Gastrocnemius medialis (tissue), 4 donors: Measurements from ENCODE around the gene CHCHD3. TPM values are rescaled to one million over a fixed set of nuclear protein-coding genes. Genes with fewer than 3 reads are reported as not detected.

Experiments used
- ATAC-seq, 2 donors: fragments of 150-250 bp; one replicate each; pipeline ENCODE4 v1.9.1; 2016
- DNase-seq, 2 donors: peaks; one replicate each; pipeline ENCODE4 v3.0.0-alpha.2; 2019
- H3K27ac ChIP-seq, 4 donors: fragments of 200-600 bp; sonication (generic); 1 replicate in 1 of 4; 2 replicates in 3 of 4; pipeline ENCODE4 v1.5.1; 2016 to 2018; ENCODE audit warnings: mild to moderate bottlenecking in 2 of 4, moderate library complexity in 1 of 4
- H3K27me3 ChIP-seq, 3 donors: fragments of 200-600 bp; sonication (generic) in 2 of 3; 1 replicate in 1 of 3; 2 replicates in 2 of 3; pipeline versions ENCODE4 v1.5.1 to v1.6.0; 2016 to 2019; ENCODE audit warnings: mild to moderate bottlenecking in 1 of 3, moderate library complexity in 1 of 3
- H3K36me3 ChIP-seq, 2 donors: fragments of 200-600 bp; sonication (generic) in 1 of 2; one replicate each; pipeline ENCODE4 v1.5.1; 2017 to 2018
- H3K4me1 ChIP-seq, 2 donors: fragments of 200-600 bp; sonication (generic) in 1 of 2; one replicate each; pipeline ENCODE4 v1.5.1; 2016 to 2017; ENCODE audit warnings: mild to moderate bottlenecking in 2 of 2
- H3K4me3 ChIP-seq, 4 donors: fragments of 200-600 bp; sonication (generic) in 3 of 4; 1 replicate in 1 of 4; 2 replicates in 3 of 4; pipeline ENCODE4 v1.5.1; 2016 to 2019; ENCODE audit warnings: mild to moderate bottlenecking in 2 of 4
- H3K9me3 ChIP-seq, 3 donors: fragments of 200-600 bp; sonication (generic) in 2 of 3; 1 replicate in 1 of 3; 2 replicates in 2 of 3; pipeline ENCODE4 v1.5.1; 2016 to 2019
- POLR2A ChIP-seq, 2 donors: fragments of 450-650 bp; IDR thresholded peaks; one replicate each; pipeline ENCODE4 v1.6.1; 2017; ENCODE audit warnings: antibody characterized with exemption in 2 of 2, mild to moderate bottlenecking in 2 of 2, moderate library complexity in 2 of 2
- in situ Hi-C, 4 donors: fragments of 200-750 bp; cut with MboI; loops; one replicate each; pipeline versions ENCODE4 v1.15.0 to v1.8.0; 2017; ENCODE audit warnings: low sequenced_read_pairs in 4 of 4
- intact Hi-C: fragments of 100-400 bp; cut with DNase I; formaldehyde crosslinking; loops from one replicate; pipeline ENCODE4 v1.15.1; 2023; ENCODE audit warnings: low total_unique reads
- total RNA-seq, 4 donors: library from RNA; depleted of rRNA; stranded (reverse); fragments of >200 nt; gene quantifications; one replicate each; pipeline versions ENCODE4 v1.1.0 to v1.2.3, GENCODE V29; 2016
- TF ChIP-seq, protein P1 (sequence below), 5 experiments: fragments of 450-650 bp in 3 of 5; fragments of 200-600 bp in 2 of 5; sonication (generic) in 2 of 5; IDR thresholded peaks in 4 of 5; conservative IDR thresholded peaks in 1 of 5; 1 replicate in 4 of 5; 2 replicates in 1 of 5; pipeline ENCODE4 v1.5.1; 2016 to 2019; ENCODE audit warnings: antibody characterized with exemption in 5 of 5, mild to moderate bottlenecking in 3 of 5, moderate library complexity in 3 of 5

Gene CHCHD3
- total RNA-seq, 4 donors from 2014 or later = 110 to 177 (median 131) TPM

GRCh38 chr7:132837529-132837928, 244.4 kb downstream of the CHCHD3 start:
- Histone ChIP-seq H3K36me3 (no peaks in the 10 kb centered on the region), H3K27ac (no peak overlapping the region), H3K9me3 (no peaks in the 10 kb centered on the region), H3K4me1 (peaks cover 6 to 10% of the 10 kb centered on the region in 2 donors), H3K27me3 (no peaks in the 10 kb centered on the region), H3K4me3 (no peak overlapping the region)
- in situ Hi-C loops = no loop called here
- DNase-seq (no peak), ATAC-seq (no peak)
- no peak for TF ChIP-seq POLR2A (IDR thresholded peaks at IDR 0.05)
- TF ChIP-seq, protein P1, sequence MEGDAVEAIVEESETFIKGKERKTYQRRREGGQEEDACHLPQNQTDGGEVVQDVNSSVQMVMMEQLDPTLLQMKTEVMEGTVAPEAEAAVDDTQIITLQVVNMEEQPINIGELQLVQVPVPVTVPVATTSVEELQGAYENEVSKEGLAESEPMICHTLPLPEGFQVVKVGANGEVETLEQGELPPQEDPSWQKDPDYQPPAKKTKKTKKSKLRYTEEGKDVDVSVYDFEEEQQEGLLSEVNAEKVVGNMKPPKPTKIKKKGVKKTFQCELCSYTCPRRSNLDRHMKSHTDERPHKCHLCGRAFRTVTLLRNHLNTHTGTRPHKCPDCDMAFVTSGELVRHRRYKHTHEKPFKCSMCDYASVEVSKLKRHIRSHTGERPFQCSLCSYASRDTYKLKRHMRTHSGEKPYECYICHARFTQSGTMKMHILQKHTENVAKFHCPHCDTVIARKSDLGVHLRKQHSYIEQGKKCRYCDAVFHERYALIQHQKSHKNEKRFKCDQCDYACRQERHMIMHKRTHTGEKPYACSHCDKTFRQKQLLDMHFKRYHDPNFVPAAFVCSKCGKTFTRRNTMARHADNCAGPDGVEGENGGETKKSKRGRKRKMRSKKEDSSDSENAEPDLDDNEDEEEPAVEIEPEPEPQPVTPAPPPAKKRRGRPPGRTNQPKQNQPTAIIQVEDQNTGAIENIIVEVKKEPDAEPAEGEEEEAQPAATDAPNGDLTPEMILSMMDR (IDR thresholded peaks at IDR 0.05 in 4 of 5, conservative IDR thresholded peaks at IDR 0.05 in 1 of 5) = no peak
- intact Hi-C loops = no loop called here

GRCh38 chr7:132836746-132837145, 245.1 kb downstream of the CHCHD3 start:
- intact Hi-C loops = no loop called here

GRCh38 chr7:132830941-132831340, 250.9 kb downstream of the CHCHD3 start:
- Histone ChIP-seq H3K4me1 (no peaks in the 10 kb centered on the region), H3K27me3 (no peaks in the 10 kb centered on the region), H3K27ac (no peak overlapping the region), H3K36me3 (no peaks in the 10 kb centered on the region), H3K9me3 (no peaks in the 10 kb centered on the region), H3K4me3 (no peak overlapping the region)
- no peak for ATAC-seq
- TF ChIP-seq, protein P1 (IDR thresholded peaks at IDR 0.05 in 4 of 5, conservative IDR thresholded peaks at IDR 0.05 in 1 of 5) = no peak
- no peak for TF ChIP-seq POLR2A (IDR thresholded peaks at IDR 0.05)
- no peak for DNase-seq
- intact Hi-C loops (no loop called here), in situ Hi-C loops (no loop called here)

More at GRCh38 chr7:132836746-132837145, 245.1 kb downstream of the CHCHD3 start:
- Histone ChIP-seq H3K27ac (no peak overlapping the region), H3K4me3 (no peak overlapping the region), H3K9me3 (no peaks in the 10 kb centered on the region), H3K4me1 (peaks cover 6 to 10% of the 10 kb centered on the region in 2 donors), H3K27me3 (no peaks in the 10 kb centered on the region), H3K36me3 (no peaks in the 10 kb centered on the region)
- TF ChIP-seq, protein P1 (IDR thresholded peaks at IDR 0.05 in 4 of 5, conservative IDR thresholded peaks at IDR 0.05 in 1 of 5) = no peak
- TF ChIP-seq POLR2A (IDR thresholded peaks at IDR 0.05) = no peak
- in situ Hi-C loops = no loop called here
- no peak for ATAC-seq
- no peak for DNase-seq

GRCh38 chr7:132828502-132828901, 253.4 kb downstream of the CHCHD3 start:
- intact Hi-C loops = no loop called here

More at GRCh38 chr7:132828502-132828901, 253.4 kb downstream of the CHCHD3 start:
- H3K36me3 ChIP-seq = no peaks in the 10 kb centered on the region
- in situ Hi-C loops = no loop called here
- H3K4me3 ChIP-seq = no peak overlapping the region
- no peaks in the 10 kb centered on the region for H3K4me1 ChIP-seq
- no peaks in the 10 kb centered on the region for H3K27me3 ChIP-seq
- TF ChIP-seq, protein P1 (IDR thresholded peaks at IDR 0.05 in 4 of 5, conservative IDR thresholded peaks at IDR 0.05 in 1 of 5) = no peak
- TF ChIP-seq POLR2A (IDR thresholded peaks at IDR 0.05) = no peak
- DNase-seq = no peak
- ATAC-seq = no peak
- H3K27ac ChIP-seq = no peak overlapping the region
- no peaks in the 10 kb centered on the region for H3K9me3 ChIP-seq
